Stimulated activated naive CD8-positive, alpha-beta T cell treated with anti-CD3 and anti-CD28 coated beads, Interleukin-15, amount 100 ng/mL, for 72 hours (primary cell): Measurements from ENCODE around the gene FCGR3A.
"Not testable (repeated sequence)": the region's sequence is repeated elsewhere in the genome, so short reads cannot be mapped to it uniquely, and the experiment has no call there.

Experiments
- ATAC-seq: fragments of 150-1000 bp; cut with Tn5 transposase; 2 replicates; pipeline ENCODE4 v1.10.0; 2021; ENCODE audit warnings: mild to moderate bottlenecking, moderate library complexity
- DNase-seq, 2 donors: peaks; one replicate each; pipeline ENCODE4 v3.0.0; 2021 to 2022
- H3K27ac Mint-ChIP-seq, 2 donors: one replicate each; pipeline ENCODE4 v1.8.0; 2022; ENCODE audit warnings: mild to moderate bottlenecking in 2 of 2, mixed read lengths in 2 of 2, moderate library complexity in 2 of 2
- H3K27me3 Mint-ChIP-seq: one replicate; pipeline ENCODE4 v1.8.0; 2022; ENCODE audit warnings: mixed read lengths
- H3K4me1 Mint-ChIP-seq: one replicate; pipeline ENCODE4 v1.8.0; 2022; ENCODE audit warnings: mild to moderate bottlenecking, mixed read lengths
- H3K4me3 Mint-ChIP-seq, 2 donors: one replicate each; pipeline ENCODE4 v1.8.0; 2022; ENCODE audit warnings: mild to moderate bottlenecking in 2 of 2, mixed read lengths in 2 of 2, moderate library complexity in 1 of 2
- H3K9me3 Mint-ChIP-seq, 2 donors: one replicate each; pipeline ENCODE4 v1.8.0; 2022; ENCODE audit warnings: mixed read lengths in 2 of 2

Gene FCGR3A

GRCh38 chr1:161549652-161550051 lies at the start of gene FCGR3A:
TSS of gene FCGR3A (minus strand) at chr1:161549818. CDS start at chr1:161549736, 82 bp downstream.
- DNase-seq = no peak
- H3K27ac Mint-ChIP-seq = no peak within 1 kb of the TSS

GRCh38 chr1:161597077-161597476 lies 47.5 kb upstream of the FCGR3A start:
- H3K27me3 Mint-ChIP-seq, H3K4me3 Mint-ChIP-seq, H3K9me3 Mint-ChIP-seq, DNase-seq, H3K4me1 Mint-ChIP-seq, H3K27ac Mint-ChIP-seq, ATAC-seq: not testable (repeated sequence)

More at GRCh38 chr1:161549652-161550051, at the start of gene FCGR3A:
- Mint-ChIP-seq H3K27me3 (no peaks in the 10 kb centered on the region), H3K9me3 (no peaks in the 10 kb centered on the region), H3K4me1 (peaks cover 15% of the 10 kb centered on the region), H3K4me3 (no peak within 1 kb of the TSS)
- no peak for ATAC-seq

- DNase-seq, H3K27me3 Mint-ChIP-seq, H3K9me3 Mint-ChIP-seq, H3K27ac Mint-ChIP-seq, H3K4me1 Mint-ChIP-seq, H3K4me3 Mint-ChIP-seq, ATAC-seq: not testable (repeated sequence)
These were observed 46.0 kb upstream of the FCGR3A start for GRCh38 chr1:161595583-161595982.

GRCh38 chr1:161595173-161595572 lies 45.6 kb upstream of the FCGR3A start:
- not testable (repeated sequence) for H3K27ac Mint-ChIP-seq, H3K4me1 Mint-ChIP-seq, H3K9me3 Mint-ChIP-seq, H3K4me3 Mint-ChIP-seq, DNase-seq, ATAC-seq, H3K27me3 Mint-ChIP-seq

- H3K27ac Mint-ChIP-seq = peak overlapping the region in 1 of 2 donors; percentile 46
- not testable (repeated sequence) for H3K4me1 Mint-ChIP-seq, H3K9me3 Mint-ChIP-seq, H3K27me3 Mint-ChIP-seq, H3K4me3 Mint-ChIP-seq, ATAC-seq, DNase-seq
These were observed 44.8 kb upstream of the FCGR3A start for GRCh38 chr1:161594269-161594984.

- not testable (repeated sequence) for H3K4me3 Mint-ChIP-seq, H3K4me1 Mint-ChIP-seq, H3K27ac Mint-ChIP-seq, H3K27me3 Mint-ChIP-seq, H3K9me3 Mint-ChIP-seq, DNase-seq
- ATAC-seq = peak; percentile 18
These were observed 43.6 kb upstream of the FCGR3A start for GRCh38 chr1:161593092-161593755.

- not testable (repeated sequence) for DNase-seq, H3K27ac Mint-ChIP-seq, H3K27me3 Mint-ChIP-seq, H3K4me3 Mint-ChIP-seq, H3K4me1 Mint-ChIP-seq, H3K9me3 Mint-ChIP-seq
- ATAC-seq = peak; percentile 29
These were observed 43.0 kb upstream of the FCGR3A start for GRCh38 chr1:161592586-161592985.

- H3K9me3 Mint-ChIP-seq, H3K27me3 Mint-ChIP-seq, H3K4me3 Mint-ChIP-seq, H3K4me1 Mint-ChIP-seq, DNase-seq, H3K27ac Mint-ChIP-seq: not testable (repeated sequence)
- peak; percentile 72 for ATAC-seq
These were observed 40.3 kb upstream of the FCGR3A start for GRCh38 chr1:161589920-161590319.

- ATAC-seq, H3K9me3 Mint-ChIP-seq, H3K4me3 Mint-ChIP-seq, DNase-seq, H3K4me1 Mint-ChIP-seq, H3K27ac Mint-ChIP-seq, H3K27me3 Mint-ChIP-seq: not testable (repeated sequence)
These were observed 39.7 kb upstream of the FCGR3A start for GRCh38 chr1:161589365-161589764.

GRCh38 chr1:161588596-161588995 lies 39.0 kb upstream of the FCGR3A start:
- not testable (repeated sequence) for H3K9me3 Mint-ChIP-seq, H3K27ac Mint-ChIP-seq, H3K27me3 Mint-ChIP-seq, H3K4me3 Mint-ChIP-seq, H3K4me1 Mint-ChIP-seq, DNase-seq, ATAC-seq

GRCh38 chr1:161582882-161583281 lies 33.3 kb upstream of the FCGR3A start:
- H3K27me3 Mint-ChIP-seq, ATAC-seq, H3K4me3 Mint-ChIP-seq, H3K4me1 Mint-ChIP-seq, H3K9me3 Mint-ChIP-seq, DNase-seq, H3K27ac Mint-ChIP-seq: not testable (repeated sequence)

GRCh38 chr1:161580879-161581537 lies 31.4 kb upstream of the FCGR3A start:
- H3K4me1 Mint-ChIP-seq, DNase-seq, H3K4me3 Mint-ChIP-seq, H3K27me3 Mint-ChIP-seq, H3K9me3 Mint-ChIP-seq, H3K27ac Mint-ChIP-seq, ATAC-seq: not testable (repeated sequence)

GRCh38 chr1:161579856-161580507 lies 30.4 kb upstream of the FCGR3A start:
- not testable (repeated sequence) for H3K4me3 Mint-ChIP-seq, DNase-seq, H3K9me3 Mint-ChIP-seq, H3K27ac Mint-ChIP-seq, H3K27me3 Mint-ChIP-seq, H3K4me1 Mint-ChIP-seq
- ATAC-seq = peak; percentile 55

- not testable (repeated sequence) for ATAC-seq, H3K4me3 Mint-ChIP-seq, H3K27ac Mint-ChIP-seq
These were observed 27.1 kb upstream of the FCGR3A start for GRCh38 chr1:161576676-161577075.

GRCh38 chr1:161571703-161572102 lies 22.1 kb upstream of the FCGR3A start:
- not testable (repeated sequence) for DNase-seq, H3K27me3 Mint-ChIP-seq, H3K9me3 Mint-ChIP-seq, H3K4me3 Mint-ChIP-seq, H3K4me1 Mint-ChIP-seq, ATAC-seq, H3K27ac Mint-ChIP-seq

More at GRCh38 chr1:161576676-161577075, 27.1 kb upstream of the FCGR3A start:
- H3K4me1 Mint-ChIP-seq, DNase-seq, H3K9me3 Mint-ChIP-seq: not testable (repeated sequence)
- peaks cover 16% of the 10 kb centered on the region for H3K27me3 Mint-ChIP-seq

GRCh38 chr1:161566602-161566960 lies 17.0 kb upstream of the FCGR3A start:
- not testable (repeated sequence) for H3K4me1 Mint-ChIP-seq, H3K27me3 Mint-ChIP-seq, H3K9me3 Mint-ChIP-seq, ATAC-seq, H3K4me3 Mint-ChIP-seq, H3K27ac Mint-ChIP-seq, DNase-seq
